Large intestine (tissue), 3 donors: Measurements from ENCODE around the gene SHROOM3. TPM values are rescaled to one million over a fixed set of nuclear protein-coding genes. Genes with fewer than 3 reads are reported as not detected.

Experiments used
- DNase-seq, 2 donors: peaks; one replicate each; pipeline versions ENCODE4 v3.0.0 to v3.0.0-alpha.2; 2013
- H3K27ac ChIP-seq: one replicate; pipeline ENCODE4 v1.5.1; 2013; ENCODE audit warnings: low read length
- H3K27me3 ChIP-seq: 2 replicates; pipeline ENCODE4 v1.6.1; 2013; ENCODE audit warnings: low read length; ENCODE audit not compliant: control insufficient read depth, insufficient read depth
- H3K36me3 ChIP-seq: 2 replicates; pipeline ENCODE4 v1.6.1; 2013; ENCODE audit warnings: low read length; ENCODE audit not compliant: control insufficient read depth, insufficient read depth
- H3K4me1 ChIP-seq: one replicate; pipeline ENCODE4 v1.6.1; 2013; ENCODE audit warnings: low read length; ENCODE audit not compliant: control insufficient read depth, insufficient read depth
- H3K4me3 ChIP-seq: one replicate; pipeline ENCODE4 v1.5.1; 2013; ENCODE audit warnings: low read length
- H3K9me3 ChIP-seq: one replicate; pipeline ENCODE4 v1.6.1; 2013; ENCODE audit warnings: mild to moderate bottlenecking, low read depth, low read length, moderate library complexity; ENCODE audit not compliant: control insufficient read depth
- WGBS: methylation state at CpG from one replicate; pipeline ENCODE4 v1.1.5; 2013; ENCODE audit warnings: low lambda C conversion rate; ENCODE audit not compliant: insufficient coverage; 5-methylcytosine and 5-hydroxymethylcytosine counted together
- polyA plus RNA-seq: library from polyadenylated mRNA; unstranded; fragments of 120-200 nt; gene quantifications from one replicate; pipeline ENCODE4 v1.2.1, GENCODE V29; 2013

Gene SHROOM3
- polyA plus RNA-seq, 1 donor: 27.8 TPM

- 90% methylated on average over 3 of the region's 3 CpGs for WGBS
- no peaks in the 10 kb centered on the region for H3K27me3 ChIP-seq
- peaks cover 10% of the 10 kb centered on the region for H3K4me1 ChIP-seq
- DNase-seq: no peak
- peaks cover 37% of the 10 kb centered on the region for H3K36me3 ChIP-seq
- no peak overlapping the region for H3K27ac ChIP-seq
- no peaks in the 10 kb centered on the region for H3K9me3 ChIP-seq
- no peak overlapping the region for H3K4me3 ChIP-seq
Measured at GRCh38 chr4:76751612-76752343, 316.7 kb downstream of the SHROOM3 start.

DNA sequence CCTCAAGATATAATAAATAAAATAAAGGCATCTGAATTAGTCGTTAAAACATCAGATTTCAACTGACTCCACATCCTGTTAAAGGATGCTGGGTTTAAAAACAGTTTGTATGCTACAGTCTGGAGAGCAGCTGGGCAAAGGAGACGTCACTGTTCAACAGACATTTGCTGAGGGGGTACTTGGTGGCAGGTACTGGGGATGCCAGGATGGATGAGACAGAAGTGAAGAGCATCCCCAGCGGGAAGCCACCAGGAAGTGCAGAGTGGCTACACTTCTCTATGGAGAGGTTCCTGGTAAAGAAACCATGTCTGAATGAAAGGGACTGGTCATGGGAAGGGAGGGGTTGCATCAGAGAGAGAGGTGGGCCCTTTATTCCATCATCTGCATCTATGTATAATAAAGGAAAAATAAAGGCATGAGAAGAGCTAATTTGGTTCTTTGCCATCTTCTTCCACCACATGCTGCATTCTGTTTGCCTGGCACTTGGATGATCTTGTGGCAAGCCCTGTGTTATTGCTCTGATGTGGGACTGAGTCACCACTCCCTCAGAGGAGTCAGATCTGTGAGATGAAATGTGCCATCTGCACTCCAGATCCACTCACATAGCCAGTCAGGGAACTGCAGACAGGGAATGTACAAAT lies 318.0 kb downstream of the SHROOM3 start:
- Histone ChIP-seq H3K9me3 (no peaks in the 10 kb centered on the region), H3K4me1 (peaks cover 6% of the 10 kb centered on the region), H3K27ac (no peak overlapping the region), H3K4me3 (no peak overlapping the region), H3K27me3 (no peaks in the 10 kb centered on the region), H3K36me3 (peaks cover 43% of the 10 kb centered on the region)
- no peak for DNase-seq
- no CpG with 5 or more reads among the region's 3 CpGs for WGBS

- no peak for DNase-seq
- H3K9me3 ChIP-seq: no peaks in the 10 kb centered on the region
- H3K4me1 ChIP-seq: no peaks in the 10 kb centered on the region
- WGBS: no CpG with 5 or more reads among the region's 3 CpGs
- H3K27ac ChIP-seq: no peak overlapping the region
- no peaks in the 10 kb centered on the region for H3K27me3 ChIP-seq
- H3K4me3 ChIP-seq: no peak overlapping the region
- peaks cover 44% of the 10 kb centered on the region for H3K36me3 ChIP-seq
Measured at GRCh38 chr4:76753814-76754213, 318.8 kb downstream of the SHROOM3 start.

DNA sequence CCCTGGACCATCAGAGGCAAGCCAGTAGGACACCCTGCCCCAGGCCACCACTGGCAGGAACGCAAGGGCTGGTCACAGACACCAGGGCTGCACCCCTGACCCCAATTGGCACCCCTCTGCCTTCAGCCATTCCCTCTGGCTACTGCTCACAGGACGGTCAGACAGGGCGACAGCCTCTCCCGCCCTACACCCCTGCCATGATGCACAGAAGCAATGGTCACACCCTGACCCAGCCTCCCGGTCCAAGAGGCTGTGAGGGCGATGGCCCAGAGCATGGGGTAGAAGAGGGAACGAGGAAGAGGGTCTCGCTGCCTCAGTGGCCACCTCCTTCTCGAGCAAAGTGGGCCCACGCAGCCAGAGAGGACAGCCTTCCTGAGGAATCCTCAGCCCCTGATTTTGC lies 319.4 kb downstream of the SHROOM3 start:
- no peak for DNase-seq
- Histone ChIP-seq H3K27ac (no peak overlapping the region), H3K4me3 (no peak overlapping the region), H3K9me3 (no peaks in the 10 kb centered on the region), H3K4me1 (no peaks in the 10 kb centered on the region), H3K36me3 (peaks cover 48% of the 10 kb centered on the region), H3K27me3 (no peaks in the 10 kb centered on the region)
- WGBS: no CpG with 5 or more reads among the region's 10 CpGs

DNA sequence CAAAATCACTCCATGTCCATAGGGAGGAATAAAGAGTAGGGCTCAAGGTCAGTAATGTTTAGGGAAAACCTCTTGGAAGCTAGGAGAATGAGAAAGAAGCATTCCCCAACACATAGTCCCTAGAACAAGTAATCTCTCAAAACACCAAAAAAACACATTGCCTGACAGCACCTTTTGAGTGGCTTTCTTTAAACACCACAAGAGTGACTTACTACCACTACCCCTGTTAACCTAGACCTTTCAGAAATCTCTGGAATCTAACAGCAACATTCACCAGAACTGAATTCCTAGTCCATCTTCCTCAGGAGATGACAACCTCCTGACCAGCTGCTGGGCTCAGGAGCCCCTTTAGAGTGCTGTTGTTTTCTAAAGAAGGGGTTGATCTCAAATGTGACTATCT lies 320.7 kb downstream of the SHROOM3 start:
- DNase-seq: no peak
- Histone ChIP-seq H3K36me3 (peaks cover 52% of the 10 kb centered on the region), H3K27ac (no peak overlapping the region), H3K4me1 (no peaks in the 10 kb centered on the region), H3K27me3 (no peaks in the 10 kb centered on the region), H3K9me3 (no peaks in the 10 kb centered on the region), H3K4me3 (no peak overlapping the region)

DNA sequence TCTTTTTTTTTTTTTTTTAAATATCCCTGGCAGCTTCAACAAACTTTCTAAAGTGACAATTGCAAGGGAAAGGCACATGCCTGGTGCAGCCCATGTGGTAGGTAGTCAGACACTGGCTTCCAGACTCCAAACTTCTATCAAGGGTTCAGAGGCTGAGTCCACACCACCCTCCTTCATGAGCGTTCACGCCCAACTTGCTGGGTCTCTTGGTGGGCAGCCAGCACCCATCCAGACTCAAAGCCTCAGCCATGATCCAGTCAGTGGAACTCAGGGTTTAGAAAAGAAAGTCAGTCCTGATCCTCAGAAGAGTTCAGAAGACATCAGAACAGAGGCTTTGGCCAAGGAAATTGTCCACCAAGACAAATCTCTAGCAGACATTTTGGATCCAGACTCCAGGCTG lies 321.4 kb downstream of the SHROOM3 start:
- Histone ChIP-seq H3K4me1 (no peaks in the 10 kb centered on the region), H3K27me3 (no peaks in the 10 kb centered on the region), H3K36me3 (peaks cover 56% of the 10 kb centered on the region), H3K9me3 (no peaks in the 10 kb centered on the region), H3K27ac (no peak overlapping the region), H3K4me3 (no peak overlapping the region)
- DNase-seq: no peak
- no CpG with 5 or more reads among the region's 2 CpGs for WGBS

- WGBS: no CpG with 5 or more reads among the region's 9 CpGs
- H3K4me3 ChIP-seq: no peak overlapping the region
- H3K27ac ChIP-seq: no peak overlapping the region
- H3K9me3 ChIP-seq: no peaks in the 10 kb centered on the region
- no peak for DNase-seq
- H3K4me1 ChIP-seq: no peaks in the 10 kb centered on the region
- H3K36me3 ChIP-seq: peaks cover 64% of the 10 kb centered on the region
- H3K27me3 ChIP-seq: no peaks in the 10 kb centered on the region
Measured at GRCh38 chr4:76757418-76757939, 322.4 kb downstream of the SHROOM3 start.

- DNase-seq: peak in 1 of 2 donors; percentile 33
- WGBS: 60% methylated on average over 2 of the region's 4 CpGs
- no peaks in the 10 kb centered on the region for H3K4me1 ChIP-seq
Measured at GRCh38 chr4:76758290-76758882, 323.4 kb downstream of the SHROOM3 start.

GRCh38 chr4:76758996-76759395 lies 324.0 kb downstream of the SHROOM3 start:
- peaks cover 72% of the 10 kb centered on the region for H3K36me3 ChIP-seq

More at GRCh38 chr4:76758290-76758882, 323.4 kb downstream of the SHROOM3 start:
- peaks cover 70% of the 10 kb centered on the region for H3K36me3 ChIP-seq
- H3K4me3 ChIP-seq: no peak overlapping the region
- H3K27me3 ChIP-seq: no peaks in the 10 kb centered on the region
- H3K27ac ChIP-seq: no peak overlapping the region
- H3K9me3 ChIP-seq: no peaks in the 10 kb centered on the region

GRCh38 chr4:76760193-76760592 lies 325.2 kb downstream of the SHROOM3 start:
- Histone ChIP-seq H3K36me3 (peaks cover 66% of the 10 kb centered on the region), H3K9me3 (no peaks in the 10 kb centered on the region)
- DNase-seq: no peak

More at GRCh38 chr4:76758996-76759395, 324.0 kb downstream of the SHROOM3 start:
- WGBS: 100% methylated on average over 1 of the region's 3 CpGs
- no peak for DNase-seq
- no peaks in the 10 kb centered on the region for H3K27me3 ChIP-seq
- no peaks in the 10 kb centered on the region for H3K9me3 ChIP-seq
- no peaks in the 10 kb centered on the region for H3K4me1 ChIP-seq
- H3K27ac ChIP-seq: no peak overlapping the region
- H3K4me3 ChIP-seq: no peak overlapping the region

More at GRCh38 chr4:76760193-76760592, 325.2 kb downstream of the SHROOM3 start:
- no peak overlapping the region for H3K4me3 ChIP-seq
- H3K4me1 ChIP-seq: no peaks in the 10 kb centered on the region
- no peak overlapping the region for H3K27ac ChIP-seq
- H3K27me3 ChIP-seq: no peaks in the 10 kb centered on the region
- WGBS: 100% methylated on average over 1 of the region's 3 CpGs
